ENCODE data around the gene PUDP. TPM values are rescaled to one million over a fixed set of nuclear protein-coding genes. Genes with fewer than 3 reads are reported as not detected.
"Not testable (repeated sequence)": the region's sequence is repeated elsewhere in the genome, so short reads cannot be mapped to it uniquely, and the experiment has no call there.

PUDP gene
- 10 to 100 TPM; 11.8 to 13.1 TPM for total RNA-seq
- long read RNA-seq, donor 1, partial matches to known transcripts, result 0 of 5 reads
- long read RNA-seq, donor 1, other reads (novel, unspliced or antisense), result 1 of 5 reads
- long read RNA-seq, donor 2, transcript PUDP-201 (4 exons, 2,140 nt), result major isoform, 17 of 26 reads
- long read RNA-seq, donor 2, partial matches to known transcripts, result 4 of 26 reads
- long read RNA-seq, donor 2, other reads (novel, unspliced or antisense), result 3 of 26 reads

GRCh38 chrX:7147978-7148854 is at the start of gene PUDP:
TSS of gene PUDP (minus strand) at chrX:7148153. CDS start at chrX:7148113, 40 bp downstream.
- intact Hi-C loops (cut with DNase I), result no loop called here
- DNase-seq (ENCODE audit: low spot score), result peak; percentile 97

- no peak for DNase-seq (ENCODE audit: low spot score)
- intact Hi-C loops (cut with DNase I), result no loop called here
Observed at GRCh38 chrX:7194606-7195005, 46.7 kb upstream of the PUDP start.

- no peak for DNase-seq (ENCODE audit: low spot score)
- intact Hi-C loops (cut with DNase I), result no loop called here
Observed at GRCh38 chrX:7192871-7193270, 44.9 kb upstream of the PUDP start.

GRCh38 chrX:7191681-7192110 is 43.7 kb upstream of the PUDP start:
- DNase-seq (ENCODE audit: low spot score), result no peak
- intact Hi-C loops (cut with DNase I), result no loop called here

GRCh38 chrX:7190157-7190556 is 42.2 kb upstream of the PUDP start:
- intact Hi-C loops (cut with DNase I), result no loop called here
- no peak for DNase-seq (ENCODE audit: low spot score)

GRCh38 chrX:7188672-7189071 is 40.7 kb upstream of the PUDP start:
- intact Hi-C loops (cut with DNase I), result no loop called here
- DNase-seq (ENCODE audit: low spot score), result no peak

- intact Hi-C loops (cut with DNase I), result no loop called here
Observed at GRCh38 chrX:7184816-7185215, 36.9 kb upstream of the PUDP start.

GRCh38 chrX:7179446-7179845 is 31.5 kb upstream of the PUDP start:
- intact Hi-C loops (cut with DNase I), result no loop called here
- DNase-seq (ENCODE audit: low spot score), result no peak

More at GRCh38 chrX:7184816-7185215, 36.9 kb upstream of the PUDP start:
- no peak for DNase-seq (ENCODE audit: low spot score)

- intact Hi-C loops (cut with DNase I); DNase-seq (ENCODE audit: low spot score): not testable (repeated sequence)
Observed at GRCh38 chrX:7178859-7179258, 30.9 kb upstream of the PUDP start.

GRCh38 chrX:7170898-7171297 is 22.9 kb upstream of the PUDP start:
- intact Hi-C loops (cut with DNase I), result no loop called here
- no peak for DNase-seq (ENCODE audit: low spot score)

- DNase-seq (ENCODE audit: low spot score), result no peak
- intact Hi-C loops (cut with DNase I), result no loop called here
Observed at GRCh38 chrX:7169627-7170026, 21.7 kb upstream of the PUDP start.

GRCh38 chrX:7168371-7168770 is 20.4 kb upstream of the PUDP start:
- intact Hi-C loops (cut with DNase I), result no loop called here

GRCh38 chrX:7164174-7164573 is 16.2 kb upstream of the PUDP start:
- DNase-seq (ENCODE audit: low spot score), result no peak
- intact Hi-C loops (cut with DNase I), result no loop called here

More at GRCh38 chrX:7168371-7168770, 20.4 kb upstream of the PUDP start:
- no peak for DNase-seq (ENCODE audit: low spot score)

GRCh38 chrX:7163146-7163677 is 15.3 kb upstream of the PUDP start:
- intact Hi-C loops (cut with DNase I), result no loop called here
- DNase-seq (ENCODE audit: low spot score), result no peak

GRCh38 chrX:7159149-7159861 is 11.4 kb upstream of the PUDP start:
- intact Hi-C loops (cut with DNase I), result no loop called here
- no peak for DNase-seq (ENCODE audit: low spot score)

- intact Hi-C loops (cut with DNase I), result no loop called here
- no peak for DNase-seq (ENCODE audit: low spot score)
Observed at GRCh38 chrX:7158468-7158990, 10.6 kb upstream of the PUDP start.

GRCh38 chrX:7156879-7157278 is 8.9 kb upstream of the PUDP start:
- intact Hi-C loops (cut with DNase I), result no loop called here

GRCh38 chrX:7155163-7155562 is 7.2 kb upstream of the PUDP start:
- DNase-seq (ENCODE audit: low spot score), result no peak
- intact Hi-C loops (cut with DNase I), result no loop called here

More at GRCh38 chrX:7156879-7157278, 8.9 kb upstream of the PUDP start:
- DNase-seq (ENCODE audit: low spot score), result no peak

- intact Hi-C loops (cut with DNase I), result no loop called here
- DNase-seq (ENCODE audit: low spot score), result no peak
Observed at GRCh38 chrX:7154041-7154597, 6.2 kb upstream of the PUDP start.

All from posterior vena cava (tissue), 2 donors.